ENCODE measurements around the gene EPB41L2.

DNA sequence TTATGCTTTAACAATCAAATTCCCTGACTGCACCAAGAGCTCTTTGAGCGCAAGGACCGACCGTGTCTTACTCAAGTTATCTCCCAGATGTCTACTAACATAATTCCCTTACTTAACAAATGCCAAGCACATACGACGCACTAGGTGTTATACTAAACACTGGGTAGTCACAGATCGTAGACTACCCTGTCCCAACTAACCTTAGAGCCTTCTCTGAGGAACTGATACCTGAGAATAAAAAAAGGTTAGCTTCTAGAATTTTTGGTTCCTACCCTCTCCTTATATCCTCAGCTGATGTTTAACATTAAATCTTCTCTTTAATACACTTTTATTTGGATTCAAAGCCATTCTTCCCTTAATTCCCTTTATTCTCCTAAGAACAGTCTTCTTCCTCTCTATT is 38.5 kb downstream of the EPB41L2 start:
- TF ChIP-seq CTCF (IDR thresholded peaks at IDR 0.05): no peak
- TF ChIP-seq POLR2A (IDR thresholded peaks at IDR 0.05): no peak

Measured in Peyer's patch (tissue), 4 donors.